ENCODE measurements around the gene FBXO10.
A peak's percentile ranks its signal among the peaks of the same experiment; 100 is the strongest.
"Not testable (repeated sequence)": the region's sequence is repeated elsewhere in the genome, so short reads cannot be mapped to it uniquely, and the experiment has no call there.

FBXO10 gene

DNA sequence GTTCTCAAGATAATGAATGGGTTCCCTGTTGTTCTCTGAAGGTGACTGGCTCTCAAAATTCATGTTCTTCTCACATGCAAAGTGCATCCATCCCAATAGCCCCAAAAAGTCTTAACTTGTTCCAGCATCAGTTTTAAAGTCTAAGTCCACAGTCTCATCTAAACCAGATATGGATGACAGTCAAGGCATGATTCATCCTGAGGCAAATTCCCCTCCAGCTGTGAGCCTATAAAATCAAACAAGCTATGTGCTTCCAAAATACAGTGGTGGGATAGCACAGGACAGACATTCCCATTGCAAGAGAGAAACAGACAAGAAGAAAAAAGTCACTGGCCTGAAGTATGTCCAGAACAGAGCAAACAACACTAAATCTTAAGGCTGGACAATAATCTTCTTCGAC, 25.4 kb downstream of the FBXO10 start:
- DNase-seq, result no peak

DNA sequence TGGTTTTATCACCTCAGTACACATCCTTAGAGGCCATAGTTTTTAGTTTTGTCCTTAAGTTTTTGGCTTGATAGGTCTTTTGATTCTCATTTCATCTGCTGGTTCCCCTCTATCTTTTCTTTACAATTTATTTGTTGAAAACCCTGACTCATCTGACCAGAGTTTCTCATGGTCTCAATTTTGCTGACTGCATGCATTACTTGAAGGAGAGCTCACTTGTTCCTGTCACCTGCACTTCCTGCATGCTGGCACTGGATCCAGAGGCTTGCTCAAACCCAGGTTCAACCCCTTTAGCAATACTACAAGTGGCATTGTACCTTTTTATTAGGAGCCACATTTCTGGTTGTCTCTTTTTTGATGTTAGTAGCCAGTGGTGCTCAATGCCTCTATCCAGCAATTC, 26.7 kb downstream of the FBXO10 start:
- no peak for DNase-seq

DNA sequence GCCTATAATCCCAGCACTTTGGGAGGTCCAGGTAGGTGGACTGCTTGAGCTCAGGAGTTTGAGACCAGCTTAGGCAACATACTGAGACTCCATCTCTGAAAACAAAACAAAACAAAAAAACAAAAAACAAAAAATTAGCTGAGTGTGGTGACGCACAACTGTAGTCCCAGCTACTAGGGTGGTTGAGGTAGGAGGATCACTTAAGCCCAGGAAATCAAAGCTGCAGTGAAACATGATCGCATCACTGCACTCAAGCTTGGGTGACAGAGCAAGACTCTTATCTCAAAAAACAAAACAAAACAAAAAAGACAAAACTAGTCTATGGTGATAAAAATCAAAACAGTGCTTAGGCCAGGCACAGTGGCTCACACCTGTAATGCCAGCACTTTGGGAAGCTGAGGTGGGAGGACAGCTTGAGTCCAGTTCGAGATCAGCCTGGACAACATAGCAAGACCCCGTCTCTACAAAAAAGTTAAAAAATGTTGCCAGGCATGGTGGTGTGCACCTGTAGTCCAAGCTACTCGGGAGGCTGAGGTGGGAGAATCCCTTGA, 28.8 kb downstream of the FBXO10 start:
- DNase-seq, result no peak

DNA sequence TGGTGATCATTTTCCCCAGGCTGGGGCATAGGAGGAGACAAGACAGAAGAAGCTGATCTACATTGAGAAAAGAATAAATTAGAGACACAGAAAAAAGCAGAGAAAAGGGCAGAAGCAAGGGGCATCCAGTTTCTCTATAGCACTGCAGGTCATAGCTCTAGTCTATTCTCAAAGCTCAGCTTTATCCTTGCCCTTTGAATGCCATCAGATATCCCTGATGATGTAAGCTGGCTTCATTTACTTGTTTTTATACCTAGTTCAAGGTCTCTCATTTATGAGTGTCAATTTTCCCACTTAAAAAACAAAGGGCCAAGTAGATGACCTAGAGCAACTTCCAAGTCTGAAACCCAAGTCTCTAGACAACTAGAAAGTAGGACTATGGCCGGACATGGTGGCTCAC, 32.7 kb downstream of the FBXO10 start:
- DNase-seq, result no peak

DNA sequence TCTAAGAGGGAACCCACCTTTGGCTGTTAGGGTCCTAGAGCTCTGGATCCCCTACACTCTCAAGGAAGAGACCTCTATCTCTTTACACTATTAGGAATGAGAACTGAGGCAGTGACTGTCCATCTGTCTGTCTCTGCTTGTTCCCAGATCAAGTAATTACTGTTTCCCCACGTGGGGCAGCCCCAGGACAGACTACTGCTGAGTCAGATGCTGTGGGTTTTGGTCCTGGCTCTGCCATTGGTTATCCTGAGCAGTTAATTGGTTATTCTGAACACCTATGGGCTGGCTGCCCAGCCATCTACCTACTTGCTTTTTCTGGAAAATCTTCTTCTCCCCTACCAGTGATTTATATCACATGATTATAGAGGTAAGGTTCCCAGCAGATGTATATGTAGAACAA, 33.3 kb downstream of the FBXO10 start:
- no peak for DNase-seq

DNA sequence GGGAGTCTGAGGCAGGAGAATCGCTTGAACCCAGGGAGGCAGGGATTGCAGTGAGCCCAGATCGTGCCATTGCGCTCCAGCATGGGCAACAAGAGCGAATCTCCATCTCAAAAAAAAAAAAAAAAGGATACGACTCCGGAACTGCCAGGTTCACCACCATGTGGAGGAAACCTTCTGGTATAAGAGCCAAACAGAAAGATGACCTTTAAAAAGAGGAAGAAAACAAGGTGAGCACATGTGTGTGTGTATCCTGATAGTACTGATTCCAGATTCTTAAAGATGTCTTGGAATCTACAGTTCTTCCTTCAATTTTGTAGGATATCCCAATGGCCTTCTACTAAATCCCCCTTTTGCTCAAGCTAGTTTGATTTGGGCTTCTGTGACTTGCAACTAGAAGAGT, 33.7 kb downstream of the FBXO10 start:
- no peak for DNase-seq

DNA sequence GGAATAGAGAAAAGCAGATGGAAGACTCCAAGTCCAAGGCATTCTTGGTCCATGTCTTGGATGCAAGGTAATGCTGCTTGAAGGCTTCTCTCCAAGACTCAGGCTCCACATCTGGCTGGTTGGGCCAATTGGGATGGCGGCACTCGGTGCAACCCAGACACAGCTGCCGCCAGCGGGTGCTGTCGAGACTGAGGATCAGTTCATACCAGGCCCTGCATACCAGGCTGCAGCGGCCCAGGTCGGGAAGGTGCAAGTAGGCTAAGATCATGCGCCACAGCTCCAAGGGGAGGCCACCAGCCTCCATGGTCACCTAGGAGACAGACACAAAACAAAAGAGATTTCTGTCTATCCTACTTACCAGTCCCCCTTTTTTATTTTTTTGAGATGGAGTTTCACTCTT, 34.7 kb downstream of the FBXO10 start:
- no peak for DNase-seq

DNA sequence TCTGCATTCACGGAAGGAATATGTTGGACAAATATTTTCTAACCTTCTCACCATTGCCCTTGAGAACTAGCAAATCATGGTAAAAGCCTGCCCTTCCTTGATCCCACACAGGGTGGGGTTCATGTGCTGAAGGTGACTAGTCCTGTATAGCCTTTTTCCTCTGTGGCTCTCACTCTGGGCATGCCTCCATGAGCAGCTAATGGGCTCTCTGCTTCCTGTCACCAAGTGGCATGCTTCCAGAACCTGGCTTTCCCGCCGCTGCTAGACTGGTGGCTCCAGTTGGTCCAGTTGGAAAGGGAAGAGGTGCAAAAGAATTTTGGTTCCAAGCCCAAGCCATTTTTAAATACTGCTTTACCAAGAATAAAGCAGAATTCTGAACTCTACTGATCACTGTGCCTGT, 35.5 kb downstream of the FBXO10 start:
- DNase-seq, result no peak

DNA sequence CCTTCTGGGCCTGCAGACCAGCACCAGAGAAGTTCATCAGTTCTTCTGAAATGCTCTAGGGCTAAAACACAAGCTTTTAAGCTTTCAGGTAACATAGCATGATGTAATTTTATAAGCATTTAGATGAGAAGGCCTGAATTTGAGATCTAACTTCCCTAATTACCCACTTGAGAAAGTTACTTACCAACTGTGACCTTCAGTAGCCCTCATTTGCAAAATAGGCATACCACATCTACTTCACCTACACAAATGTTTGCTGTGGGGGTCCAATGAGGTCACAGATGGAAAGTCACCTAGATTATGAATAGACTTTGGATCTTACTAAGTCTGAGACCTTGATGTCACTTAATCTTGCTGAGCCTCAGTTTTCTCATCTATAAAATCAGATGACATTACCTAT, 36.5 kb downstream of the FBXO10 start:
- no peak for DNase-seq

DNA sequence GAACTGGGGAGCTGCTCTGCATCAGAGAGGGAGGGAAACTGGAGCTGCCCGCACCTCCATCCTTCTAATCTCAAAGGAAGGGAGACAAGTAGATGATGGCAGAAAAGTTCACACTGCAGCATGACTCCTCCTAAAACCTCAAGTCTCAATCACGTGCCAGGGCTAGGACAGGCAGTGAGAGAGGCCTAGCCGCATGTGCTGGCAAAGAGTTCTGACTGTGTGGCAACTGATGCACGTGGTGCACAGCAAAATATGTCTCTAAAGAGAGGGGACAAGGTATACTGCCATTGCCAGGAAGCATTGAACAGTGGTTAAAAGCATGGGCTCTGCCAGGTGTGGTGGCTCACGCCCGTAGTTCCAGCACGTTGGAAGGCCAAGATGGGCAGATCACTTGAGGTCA, 38.1 kb downstream of the FBXO10 start:
- DNase-seq, result no peak

DNA sequence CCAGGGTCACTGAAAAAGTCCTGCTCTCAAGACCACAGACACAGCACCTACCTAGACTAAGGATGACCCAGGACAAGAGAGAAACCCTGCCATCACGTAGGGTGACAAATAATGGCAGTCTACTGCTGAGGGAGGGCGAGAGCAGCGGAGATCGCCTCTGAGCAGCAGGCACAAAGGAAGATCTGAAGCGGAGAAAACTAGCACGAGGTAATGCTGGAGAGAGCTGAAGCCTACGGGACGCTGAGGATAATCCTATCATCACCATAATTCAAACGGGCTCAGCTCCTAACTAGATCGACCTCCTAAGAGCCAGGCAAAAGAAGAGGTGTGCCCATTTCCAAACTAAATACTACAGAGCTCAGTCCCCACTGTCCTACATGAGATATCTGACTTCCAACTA, 41.3 kb downstream of the FBXO10 start:
- no peak for DNase-seq

DNA sequence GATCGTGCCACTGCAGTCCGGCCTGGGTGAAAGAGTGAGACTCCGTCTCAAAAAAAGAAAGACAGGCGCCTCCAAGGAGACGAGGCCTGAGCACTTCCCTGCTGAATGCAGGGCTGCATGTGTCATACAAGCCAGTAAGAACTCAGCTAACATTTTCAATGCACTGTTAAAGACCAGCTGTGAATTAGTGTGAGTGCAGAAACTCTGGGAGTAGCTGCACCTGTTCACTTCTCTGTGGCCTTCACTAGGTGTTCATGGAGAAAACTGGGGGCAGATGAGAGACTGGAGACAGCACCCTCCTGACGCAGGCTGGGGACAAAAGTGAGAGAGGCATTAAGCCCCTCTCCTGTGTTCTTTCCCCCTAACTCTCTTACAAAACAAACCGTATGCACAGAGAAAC, 41.8 kb downstream of the FBXO10 start:
- DNase-seq, result no peak

DNA sequence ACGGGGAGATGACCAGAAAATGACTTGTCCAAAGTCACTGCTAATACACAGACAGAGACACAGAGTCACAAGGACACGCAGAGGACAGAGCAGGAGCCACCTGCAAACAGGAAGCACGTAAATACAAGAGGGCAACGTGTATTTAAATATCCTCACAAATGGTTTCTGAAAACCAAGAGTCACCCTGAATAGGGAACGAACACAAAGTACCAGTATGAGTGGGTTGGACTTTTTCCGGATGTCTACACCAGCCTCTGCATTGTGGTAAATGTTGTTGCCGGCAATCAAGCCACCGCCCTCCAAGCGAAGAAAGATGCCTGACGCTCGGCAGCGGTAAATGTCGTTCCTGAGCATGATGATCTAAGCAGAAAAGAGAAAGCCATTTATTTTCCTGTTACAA, 44.5 kb downstream of the FBXO10 start:
- peak; percentile 52 for DNase-seq

DNA sequence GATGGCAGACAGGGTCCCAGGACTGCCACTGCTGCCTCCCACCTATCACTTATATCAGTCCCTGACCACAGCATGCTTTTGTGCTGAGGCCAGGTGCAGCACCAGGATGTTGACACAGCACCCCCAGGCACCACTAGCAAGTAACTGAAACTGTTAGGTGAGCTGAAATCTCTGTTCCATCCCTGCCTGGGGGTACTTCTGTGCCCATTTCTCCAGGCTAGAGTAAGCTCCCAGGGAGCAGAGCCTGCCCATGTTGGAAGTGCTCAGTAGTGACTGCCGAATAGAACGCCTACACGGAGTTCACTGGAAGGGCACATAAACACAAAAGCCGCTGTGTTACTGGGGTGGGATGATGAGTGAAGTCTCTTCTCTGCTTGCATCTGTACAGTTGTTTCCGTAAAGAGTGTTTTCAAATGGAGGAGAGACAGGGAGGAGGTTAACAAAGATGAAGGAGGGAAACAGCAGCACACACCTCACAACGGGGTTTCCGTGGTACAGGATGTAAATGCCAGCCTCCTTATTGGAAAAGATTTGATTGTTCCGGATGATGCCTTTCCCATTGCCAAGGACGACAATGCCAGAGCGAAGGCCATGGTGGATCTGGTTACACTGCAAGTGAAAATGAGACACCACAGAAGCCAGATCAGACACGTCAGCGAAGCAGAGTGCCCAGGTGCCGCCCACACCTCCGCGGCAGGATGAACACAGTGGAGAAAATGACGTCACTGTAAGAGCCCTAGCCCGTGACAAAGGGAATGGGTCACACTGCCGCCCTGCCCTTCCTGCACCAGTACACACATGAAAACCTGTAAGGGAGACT, 47.3 kb downstream of the FBXO10 start:
- DNase-seq, result peak; percentile 71

DNA sequence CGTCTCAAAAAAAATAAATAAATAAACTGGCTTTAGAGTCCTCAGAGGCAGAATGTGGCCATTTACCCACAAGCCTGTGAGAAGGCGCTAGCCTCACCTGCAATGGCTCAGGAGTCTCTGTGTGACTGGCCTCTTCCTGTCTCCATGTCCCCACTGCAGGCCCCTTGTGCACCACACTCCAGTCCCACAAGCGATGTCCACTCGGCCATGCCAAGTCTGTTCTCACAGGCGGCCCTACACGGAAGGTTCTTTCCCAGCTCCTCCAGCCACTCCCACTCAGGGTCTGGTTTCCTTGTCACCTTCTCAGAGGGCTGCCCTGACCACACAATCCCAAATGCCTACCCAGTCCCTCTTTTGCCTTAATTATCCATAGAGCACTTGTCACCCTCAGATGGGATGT, 52.3 kb downstream of the FBXO10 start:
- DNase-seq, result no peak

DNA sequence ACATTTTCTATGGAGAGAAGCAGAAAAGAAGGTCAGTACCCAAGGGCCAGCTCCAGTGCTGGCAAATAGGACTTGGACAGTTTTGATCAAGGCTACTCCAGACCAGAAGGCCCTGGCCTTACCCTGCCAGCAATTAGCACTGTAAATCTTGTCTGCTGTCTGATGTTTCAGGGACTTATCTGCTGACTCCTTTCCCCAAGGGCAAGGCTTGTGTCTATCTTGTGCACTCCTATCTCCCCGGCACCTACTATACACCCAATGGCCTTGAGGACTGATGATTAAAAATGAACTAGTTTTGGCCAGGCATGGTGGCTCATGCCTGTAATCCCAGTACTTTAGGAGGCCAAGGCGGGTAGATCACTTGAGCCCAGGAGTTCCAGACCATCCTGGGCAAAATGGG, 53.2 kb downstream of the FBXO10 start:
- no peak for DNase-seq

DNA sequence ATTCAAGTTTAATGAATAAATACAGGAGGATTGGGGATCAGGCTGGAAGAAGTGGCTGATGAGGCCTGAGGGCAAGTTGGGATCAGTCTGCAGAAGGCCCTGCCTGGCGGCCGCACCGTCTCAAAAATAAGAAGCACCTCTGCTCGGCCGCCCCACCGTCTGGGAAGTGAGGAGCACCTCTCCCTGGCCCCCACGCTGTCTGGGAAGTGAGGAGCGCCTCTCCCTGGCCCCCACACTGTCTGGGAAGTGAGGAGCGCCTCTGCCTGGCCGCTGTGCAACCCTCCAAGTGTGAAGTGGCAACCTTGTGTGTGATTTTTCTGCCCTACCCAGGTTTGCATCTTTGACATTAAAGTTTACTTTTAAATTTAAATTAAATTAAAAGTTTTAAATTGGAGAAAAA, 55.1 kb downstream of the FBXO10 start:
- DNase-seq, result no peak

DNA sequence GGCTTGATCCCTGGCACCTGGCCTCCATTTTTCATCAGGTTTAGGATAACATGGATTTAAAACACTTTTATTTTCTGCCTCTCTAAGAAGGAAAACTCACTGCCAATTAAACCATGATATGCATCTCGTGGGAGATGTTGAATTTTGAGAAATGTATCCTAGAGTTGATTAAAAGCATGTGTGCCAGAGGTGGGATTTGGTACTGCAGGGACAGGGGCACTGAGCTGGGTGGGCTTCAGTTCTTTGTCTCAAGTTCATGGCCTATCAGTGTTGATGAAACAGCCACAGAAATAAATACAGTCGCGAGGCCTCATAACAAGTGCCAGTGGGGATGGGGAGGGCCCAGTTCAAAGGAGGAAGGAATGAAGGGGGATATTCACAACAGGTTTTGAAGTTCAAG, 55.5 kb downstream of the FBXO10 start:
- no peak for DNase-seq

DNA sequence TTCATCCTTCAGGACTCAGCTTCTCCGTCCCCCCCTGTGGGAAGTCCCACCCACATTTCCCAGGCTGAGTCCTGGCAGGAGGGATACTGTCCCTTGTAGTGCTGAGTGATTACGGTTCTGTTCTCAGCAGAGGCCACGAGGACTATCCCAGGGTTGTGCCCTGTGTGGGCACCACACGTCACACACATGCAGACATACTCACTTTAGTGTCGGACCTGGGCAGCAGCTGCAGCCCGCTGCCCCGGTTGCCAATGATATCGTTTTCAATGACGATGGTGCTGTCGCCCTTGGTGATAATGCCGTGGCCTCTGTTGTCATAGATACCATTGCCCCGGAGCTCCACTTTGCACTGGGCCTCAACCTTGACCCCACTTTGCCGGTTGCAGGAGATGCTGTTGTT, 58.3 kb downstream of the FBXO10 start:
- DNase-seq, result no peak

DNA sequence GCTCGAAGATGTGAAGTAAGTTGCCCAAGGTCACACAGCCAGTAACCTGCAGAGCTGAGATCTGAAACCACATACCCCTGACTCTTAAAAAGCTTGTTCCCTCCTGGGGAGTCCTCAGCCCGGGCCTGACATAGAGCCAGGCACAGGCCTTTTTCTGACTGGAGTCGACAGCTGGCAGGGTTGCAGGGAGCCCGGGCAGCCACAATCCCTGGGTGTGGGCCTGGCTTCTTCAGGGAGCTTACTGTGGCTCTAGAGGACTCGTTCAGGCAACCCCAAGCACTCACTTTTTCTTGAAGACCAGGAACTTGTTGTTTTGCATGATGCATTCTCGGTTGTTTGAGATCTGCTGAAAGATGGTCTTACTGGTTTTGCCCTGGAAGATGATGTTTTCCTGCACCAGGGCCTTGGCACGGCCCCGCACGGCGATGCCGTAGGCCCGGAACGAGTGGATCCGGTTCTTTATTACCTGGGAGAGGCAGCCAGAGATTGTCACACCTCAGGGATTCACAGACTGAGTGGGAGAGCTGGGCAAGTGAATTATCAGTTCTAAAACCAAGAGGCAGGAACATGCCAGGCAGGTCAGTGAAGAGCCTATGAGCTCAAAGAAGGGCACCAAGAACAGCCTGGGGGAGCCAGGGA, 60.4 kb downstream of the FBXO10 start:
- no peak for DNase-seq

DNA sequence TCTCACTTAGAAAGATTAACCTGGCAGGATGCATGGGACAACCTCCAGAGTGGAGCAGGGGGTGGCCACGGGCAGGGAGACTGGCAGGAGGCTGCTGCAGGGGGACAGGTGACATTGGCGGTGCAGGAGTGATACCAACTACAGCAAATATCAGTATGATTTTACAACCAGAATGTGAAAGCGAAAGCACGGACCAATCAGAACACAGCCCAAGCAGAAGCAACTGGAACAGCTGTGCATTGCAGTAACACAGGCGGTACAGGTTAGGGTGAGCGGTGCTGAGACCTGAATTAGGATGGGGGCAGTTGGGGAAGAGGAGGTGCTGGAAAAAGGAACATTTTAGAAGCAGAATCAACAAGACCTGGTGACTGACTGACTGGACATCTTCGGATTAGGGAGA, 61.2 kb downstream of the FBXO10 start:
- DNase-seq, result no peak

DNA sequence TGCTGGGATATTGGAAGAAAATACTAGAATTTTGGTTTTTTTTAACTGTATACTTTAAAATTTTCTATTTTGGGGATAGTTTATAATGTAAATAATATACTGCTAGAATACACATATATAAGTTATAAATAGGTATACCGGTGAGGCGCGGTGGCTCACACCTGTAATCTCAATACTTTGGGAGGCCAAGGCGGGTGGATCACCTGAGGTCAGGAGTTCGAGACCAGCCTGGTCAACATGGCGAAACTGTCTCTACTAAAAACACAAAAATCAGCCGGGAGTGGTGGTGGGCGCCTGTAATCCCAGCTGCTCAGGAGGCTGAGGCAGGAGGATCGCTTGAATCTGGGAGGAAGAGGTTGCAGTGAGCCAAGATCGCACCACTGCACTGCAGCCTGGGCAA, 61.8 kb downstream of the FBXO10 start:
- not testable (repeated sequence) for DNase-seq

DNA sequence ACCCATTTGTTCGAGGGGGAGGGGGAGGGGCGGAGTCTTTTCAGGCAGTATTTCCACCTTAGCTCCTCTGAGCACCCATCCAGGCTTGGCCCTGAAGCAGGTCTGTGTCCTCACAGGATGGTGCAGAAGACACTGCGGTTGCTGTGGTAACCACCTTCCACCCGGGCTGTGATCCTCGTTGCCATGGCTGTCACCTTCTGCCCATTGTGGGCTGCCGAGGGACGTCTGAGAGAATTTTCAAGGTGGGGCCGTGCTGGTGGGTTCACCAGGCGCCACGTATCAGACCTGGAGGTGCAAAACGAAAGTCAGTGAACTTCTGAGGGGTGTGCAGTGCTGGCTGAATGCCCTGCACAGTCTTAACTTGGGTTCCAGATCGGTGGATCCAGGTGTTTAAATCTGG, 63.7 kb downstream of the FBXO10 start:
- no peak for DNase-seq
